IPS-NIHi7 (cell line): ENCODE data around the gene DGKB.
A peak's percentile ranks its signal among the peaks of the same experiment; 100 is the strongest.

Experiments used
- DNase-seq: peaks from one replicate; pipeline ENCODE4 v3.0.0; 2012; ENCODE audit warnings: mixed read lengths; ENCODE audit errors: extremely low spot score

DGKB gene

DNA sequence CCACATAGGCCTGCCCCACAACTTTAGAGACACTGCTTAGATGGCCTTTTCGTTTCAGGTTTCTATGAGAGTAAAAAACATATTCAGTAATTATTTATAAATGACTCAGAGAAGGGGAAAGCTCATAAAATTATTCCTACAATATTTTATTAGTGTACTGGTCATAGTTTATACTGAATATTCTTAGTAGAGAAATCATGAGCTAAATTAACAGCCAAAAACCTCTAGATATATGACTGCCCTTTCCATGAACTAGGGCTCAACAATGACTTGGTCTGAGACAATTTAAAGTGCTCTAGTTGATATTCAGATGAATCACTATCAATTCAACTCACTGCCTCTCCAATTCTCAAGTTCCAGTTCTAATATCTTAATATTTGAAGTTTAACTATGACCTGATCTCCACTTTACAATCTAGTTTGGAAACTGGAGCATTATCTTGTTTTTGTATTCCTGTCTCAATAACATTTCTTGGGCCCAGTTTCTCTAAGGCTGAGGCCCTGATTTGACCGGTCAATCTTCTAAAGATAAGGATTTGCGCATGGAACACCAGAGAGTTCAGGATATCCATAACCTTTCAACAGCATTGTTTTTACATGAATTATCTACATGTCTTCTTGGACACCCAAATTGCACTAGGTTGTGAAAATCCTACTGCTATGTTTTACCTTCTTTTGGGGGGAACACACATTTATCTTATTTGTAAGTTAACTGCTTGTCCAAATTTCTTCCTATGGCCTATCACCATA is 141.6 kb downstream of the DGKB start:
- no peak for DNase-seq

GRCh38 chr7:14759785-14760184 is 142.8 kb downstream of the DGKB start:
- no peak for DNase-seq

- no peak for DNase-seq
These were observed 147.9 kb downstream of the DGKB start for GRCh38 chr7:14754631-14755030.

- no peak for DNase-seq
These were observed 150.2 kb downstream of the DGKB start for GRCh38 chr7:14752301-14752700.

DNA sequence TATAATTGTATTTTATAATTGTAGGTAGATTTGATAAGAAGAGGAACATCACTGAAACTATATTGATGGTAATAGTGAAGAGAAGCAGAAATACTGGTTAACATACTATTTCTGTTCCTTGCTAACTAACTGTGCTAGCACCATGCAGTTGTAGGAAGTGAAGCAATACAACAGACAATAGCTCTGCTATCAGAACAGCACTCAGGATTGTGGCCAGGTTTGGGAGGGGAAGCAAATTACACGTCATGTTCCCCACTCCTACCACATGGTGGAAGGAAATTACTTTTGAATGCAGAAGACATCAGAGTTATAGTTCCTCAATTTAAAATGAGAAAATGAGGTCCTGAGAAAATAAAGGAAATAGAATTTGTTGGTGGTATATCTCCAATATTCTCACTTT is 151.1 kb downstream of the DGKB start:
- no peak for DNase-seq

- DNase-seq, result no peak
These were observed 154.1 kb downstream of the DGKB start for GRCh38 chr7:14748461-14748860.

DNA sequence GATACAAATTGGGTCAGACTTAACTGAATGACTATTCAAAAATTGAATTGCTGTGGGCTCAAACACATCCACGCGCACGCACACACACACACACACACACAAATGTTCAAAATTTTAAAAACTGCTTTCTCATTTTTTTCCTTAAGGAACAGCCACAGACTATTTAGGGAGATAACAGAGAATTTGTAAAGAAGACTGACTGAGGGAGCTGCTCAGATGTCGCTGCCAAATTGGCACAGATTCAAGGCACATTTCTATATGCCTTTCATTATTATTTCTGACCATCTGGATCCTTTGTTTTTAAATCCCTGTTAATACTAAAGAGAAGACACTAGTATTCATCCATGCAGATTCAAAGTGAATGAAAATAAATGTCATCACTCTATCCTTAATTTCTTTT is 154.8 kb downstream of the DGKB start:
- no peak for DNase-seq

GRCh38 chr7:14745076-14745475 is 157.5 kb downstream of the DGKB start:
- no peak for DNase-seq

GRCh38 chr7:14740606-14741005 is 161.9 kb downstream of the DGKB start:
- no peak for DNase-seq

DNA sequence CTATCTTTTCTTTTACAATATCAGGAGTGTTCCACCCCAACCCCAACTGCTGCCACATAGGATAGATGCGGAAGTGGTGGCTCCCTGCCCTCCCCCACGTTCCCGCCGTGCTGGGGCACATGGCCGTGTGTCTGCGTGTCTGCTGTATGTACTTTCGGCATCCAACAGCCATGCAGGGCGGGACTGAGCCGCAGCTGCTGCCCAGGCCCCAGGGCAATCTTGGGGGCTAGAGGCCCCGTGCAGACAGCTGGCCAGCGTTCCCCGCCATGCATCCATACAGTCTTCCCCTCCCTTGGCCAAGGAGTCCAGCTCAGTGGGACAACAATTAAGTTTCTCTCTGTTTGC is 162.7 kb downstream of the DGKB start:
- DNase-seq, result no peak

GRCh38 chr7:14739168-14739840 is 163.2 kb downstream of the DGKB start:
- DNase-seq, result no peak

- DNase-seq, result no peak
These were observed 164.5 kb downstream of the DGKB start for GRCh38 chr7:14738086-14738485.

DNA sequence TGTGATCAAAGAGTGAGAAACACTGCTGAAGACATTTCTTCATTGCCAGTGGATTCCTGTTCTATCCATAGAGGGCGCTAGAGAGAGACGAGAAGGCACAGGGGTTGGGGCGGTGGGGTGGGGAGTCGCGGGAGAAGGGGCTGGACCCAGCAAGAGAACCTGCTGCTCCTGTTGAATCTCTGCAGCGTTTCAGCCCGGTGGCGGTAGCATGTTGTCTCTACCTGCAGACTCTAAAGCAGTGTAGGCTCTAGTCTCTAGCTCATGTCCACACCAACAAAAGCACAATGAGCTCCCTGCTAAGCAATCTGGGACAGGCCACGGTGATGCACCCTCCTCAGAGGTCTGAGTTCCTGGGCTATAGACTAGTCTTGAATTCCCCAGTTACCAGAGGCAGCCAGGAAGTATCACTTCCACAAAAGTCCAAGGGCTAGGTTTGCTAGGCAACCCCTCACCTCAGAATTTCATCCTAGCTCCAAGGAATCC is 167.7 kb downstream of the DGKB start:
- DNase-seq, result peak; percentile 92

DNA sequence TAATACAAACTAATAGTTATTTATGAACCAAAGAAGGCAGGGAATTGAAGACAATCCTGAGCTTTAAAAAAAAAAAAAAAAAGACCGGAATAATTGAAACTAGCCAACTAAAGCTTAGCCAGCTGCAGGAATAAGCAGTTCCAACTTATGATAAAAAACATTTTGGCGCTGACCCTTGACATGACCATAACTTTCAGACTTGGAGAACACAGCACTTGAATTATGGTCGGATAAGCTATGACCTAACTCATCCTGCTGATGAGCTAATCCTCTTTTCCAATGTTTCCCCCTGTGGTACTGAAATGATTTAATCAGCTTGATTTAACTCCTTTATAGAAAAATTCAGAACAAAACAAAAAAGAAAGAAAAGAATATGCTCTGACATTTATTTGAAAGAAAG is 181.8 kb downstream of the DGKB start:
- no peak for DNase-seq

GRCh38 chr7:14717816-14718215 is 184.7 kb downstream of the DGKB start:
- no peak for DNase-seq

DNA sequence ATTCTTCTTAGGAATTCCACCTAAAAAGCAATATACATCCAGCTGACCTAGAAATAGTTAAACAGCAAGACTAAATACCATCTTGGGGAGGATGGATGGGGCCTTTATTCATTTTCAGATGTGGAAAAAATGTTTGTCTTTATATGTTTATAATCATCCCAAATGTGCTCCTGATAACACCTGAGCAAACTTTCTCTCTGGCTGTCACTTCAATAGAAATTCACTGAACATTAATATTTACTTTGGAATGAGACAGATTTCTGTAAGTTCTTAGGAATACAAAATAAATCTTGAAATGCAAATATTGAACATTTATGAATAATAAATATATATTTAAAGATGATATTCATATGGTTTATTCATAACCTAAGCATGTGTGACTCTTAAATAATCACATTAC is 185.4 kb downstream of the DGKB start:
- no peak for DNase-seq

GRCh38 chr7:14714161-14714728 is 188.3 kb downstream of the DGKB start:
- DNase-seq, result no peak

DNA sequence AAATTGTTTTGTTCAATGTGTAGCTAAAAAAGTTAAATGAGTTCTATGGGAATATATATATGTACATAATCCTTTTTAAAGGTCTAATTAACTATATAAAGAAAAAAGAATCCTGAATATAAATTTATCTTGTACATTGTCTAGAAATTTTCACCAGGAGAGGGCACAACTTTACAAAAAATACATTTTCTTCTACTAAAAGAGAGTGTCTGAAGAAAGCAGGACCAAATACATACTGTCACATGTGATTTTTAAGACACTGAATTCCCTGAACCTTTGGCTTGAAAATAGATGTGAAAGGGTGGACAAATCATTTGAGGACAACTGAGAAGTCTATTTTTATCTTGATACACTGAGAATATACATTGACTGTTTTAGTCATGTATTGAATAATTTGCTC is 204.3 kb downstream of the DGKB start:
- no peak for DNase-seq

- no peak for DNase-seq
These were observed 204.9 kb downstream of the DGKB start for GRCh38 chr7:14697684-14698083.

GRCh38 chr7:14691597-14692203 is 210.9 kb downstream of the DGKB start:
- peak; percentile 16 for DNase-seq

- no peak for DNase-seq
These were observed 211.5 kb downstream of the DGKB start for GRCh38 chr7:14691034-14691433.

- DNase-seq, result no peak
These were observed 212.1 kb downstream of the DGKB start for GRCh38 chr7:14690486-14690885.

DNA sequence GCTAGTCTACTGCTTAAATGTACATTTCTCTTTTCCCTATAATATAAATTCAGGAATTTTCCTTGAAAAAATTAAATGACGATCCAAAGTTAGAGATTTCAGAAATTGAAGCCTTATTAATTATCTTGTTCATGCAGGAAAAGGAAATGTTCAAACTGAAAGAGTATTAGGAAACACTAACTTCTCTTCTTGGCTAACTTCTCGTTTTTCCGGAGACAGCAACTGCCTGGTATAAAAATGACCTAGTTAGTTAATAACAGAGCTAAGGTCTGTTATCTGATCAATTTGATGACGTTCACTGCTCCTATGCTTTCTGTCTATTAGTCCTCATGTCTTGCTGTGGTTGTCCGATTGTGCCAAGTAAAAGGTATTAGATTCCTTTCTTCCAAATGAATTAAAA is 212.5 kb downstream of the DGKB start:
- no peak for DNase-seq
